K562 (cell line): ENCODE data around the gene XPC. TPM values are rescaled to one million over a fixed set of nuclear protein-coding genes. Genes with fewer than 3 reads are reported as not detected.

Source experiments
- BCOR ChIP-seq: fragments of 450-650 bp; IDR thresholded peaks from 2 replicates; pipeline ENCODE4 v1.6.1; 2016
- CBX3 ChIP-seq, 2 experiments: IDR thresholded peaks; 1 replicate in 1 of 2; 2 replicates in 1 of 2; pipeline ENCODE4 v1.6.1; 2012; ENCODE audit warnings: inconsistent platforms in 2 of 2, low read length in 2 of 2, borderline replicate concordance in 1 of 2, control low read depth in 1 of 2
- CEBPB ChIP-seq: fragments of 450-650 bp; IDR thresholded peaks from 2 replicates; pipeline ENCODE4 v1.6.1; 2016; ENCODE audit warnings: missing genetic modification characterization, missing compliant biosample characterization
- CHD4 ChIP-seq: fragments of 200-600 bp; sonication (generic); IDR thresholded peaks from 3 replicates; pipeline ENCODE4 v1.6.1; 2012; ENCODE audit warnings: low read depth, mild to moderate bottlenecking, mixed read lengths, low read length, inconsistent platforms; ENCODE audit not compliant: insufficient read depth, insufficient replicate concordance, poor library complexity, severe bottlenecking
- FOXA3 ChIP-seq, 2 experiments: fragments of 450-650 bp in 1 of 2; sonication (generic) in 1 of 2; formaldehyde crosslinking; IDR thresholded peaks in 1 of 2; conservative IDR thresholded peaks in 1 of 2; 2 replicates each; pipeline versions ENCODE4 v1.4.0 to v1.8.0; 2020 to 2022; ENCODE audit warnings: mild to moderate bottlenecking in 2 of 2, missing genetic modification reagents in 1 of 2
- GATAD2B ChIP-seq: fragments of 450-650 bp; IDR thresholded peaks from 2 replicates; pipeline ENCODE4 v1.6.1; 2017; ENCODE audit warnings: mild to moderate bottlenecking, borderline replicate concordance
- NFE2 ChIP-seq: IDR thresholded peaks from 2 replicates; pipeline ENCODE4 v1.6.1; 2014; ENCODE audit warnings: antibody characterized with exemption, low read depth
- SMARCA5 ChIP-seq: fragments of 450-650 bp; IDR thresholded peaks from 2 replicates; pipeline ENCODE4 v1.6.1; 2016
- SMC3 ChIP-seq: conservative IDR thresholded peaks from 2 replicates; pipeline ENCODE4 v1.6.1; 2011; ENCODE audit warnings: low read depth, low read length, improper control_type of control experiment; ENCODE audit not compliant: insufficient read depth
- SRSF1 ChIP-seq: fragments of 200-400 bp; formaldehyde crosslinking; IDR thresholded peaks from 2 replicates; pipeline ENCODE4 v1.6.1; 2017; ENCODE audit warnings: mild to moderate bottlenecking, low read depth, low read length, moderate library complexity
- ZFP36 ChIP-seq: fragments of 150-350 bp; IDR thresholded peaks from 2 replicates; pipeline ENCODE4 v1.6.1; 2018; ENCODE audit warnings: low read length, low read depth; ENCODE audit not compliant: partially characterized antibody
- ZNF146 ChIP-seq: IDR thresholded peaks from one replicate; pipeline ENCODE4 v1.6.1; 2018; ENCODE audit warnings: missing compliant biosample characterization; ENCODE audit not compliant: unreplicated experiment
- ZNF311 ChIP-seq: fragments of 250-450 bp; sonication (Bioruptor Pico); IDR thresholded peaks from 2 replicates; pipeline ENCODE4 v1.4.0; 2020; ENCODE audit warnings: mild to moderate bottlenecking, moderate library complexity
- polyA plus RNA-seq, 8 experiments: library from polyadenylated mRNA; depleted of rRNA in 4 of 8; stranded (reverse) in 5 of 8; unstranded in 3 of 8; fragments of >200 nt; fragmentation: Nextera tagmentation in 2 of 8; fragmentation: Illumina TruSeq in 1 of 8; extraction: Ambion mirVana in 2 of 8; extraction: Trizol in 1 of 8; gene quantifications; 2 replicates each; pipeline versions ENCODE4 v1.2.1 to v1.2.3, GENCODE V29; 2011 to 2014; ENCODE audit warnings: inconsistent platforms in 1 of 8, missing spikeins in 1 of 8
- total RNA-seq, 7 experiments: library from RNA; depleted of rRNA in 6 of 7; stranded (reverse); fragments of >200 nt in 6 of 7; fragmentation: Illumina TruSeq in 2 of 7; extraction: Trizol in 2 of 7; gene quantifications; 2 replicates each; pipeline versions ENCODE4 v1.2.1 to v1.2.3, GENCODE V29; 2011 to 2021; ENCODE audit warnings: low replicate concordance in 1 of 7
- TF ChIP-seq, protein P1 (sequence below): fragments of 250-450 bp; sonication (Bioruptor Pico); IDR thresholded peaks from 2 replicates; pipeline ENCODE4 v1.8.0; 2022; ENCODE audit warnings: inconsistent platforms

Gene XPC
- total and polyA plus RNA-seq, 9 of the 15 experiments (the other 6 are each of a cell fraction or from before 2014, with no cell fraction given), result 3.8 to 54.7 (median 41.3) TPM

DNA sequence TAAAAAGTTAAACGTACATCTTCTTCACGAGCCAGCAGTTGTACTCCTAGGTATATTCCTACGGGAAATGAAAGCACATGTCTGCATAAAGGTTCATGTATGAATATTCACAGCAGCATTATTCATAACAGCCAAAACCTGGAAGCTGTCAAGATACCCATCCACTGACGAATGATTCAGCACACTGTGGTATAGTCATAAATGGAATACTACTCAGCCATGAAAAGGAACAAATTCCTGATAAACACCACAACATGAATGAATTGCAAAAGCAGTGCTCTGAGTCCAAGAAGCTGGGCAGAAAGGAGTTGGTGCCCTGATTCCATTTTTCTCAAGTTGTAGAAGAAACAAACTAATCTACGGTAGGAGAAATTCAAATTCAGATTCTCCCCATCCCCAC lies 49.7 kb downstream of the XPC start (continued):
- peak; percentile 49 for TF ChIP-seq CHD4
- no peak for TF ChIP-seq GATAD2B
- no peak for TF ChIP-seq SMC3
- no peak for TF ChIP-seq ZFP36
- peak in 1 of 2 experiments; percentile 78; a peak in 1 of 3 replicates for TF ChIP-seq CBX3 (IDR thresholded peaks at IDR 0.05; ENCODE audit: borderline replicate concordance in 1 of 2, low read length in 2 of 2)
- TF ChIP-seq BCOR, result peak; percentile 68
- TF ChIP-seq SRSF1, result no peak
- TF ChIP-seq CEBPB (tag), result no peak
- TF ChIP-seq FOXA3 (CRISPR knock-in tag; conservative IDR thresholded peaks at IDR 0.05 in 1 of 2, IDR thresholded peaks at IDR 0.05 in 1 of 2), result 0 out of 4 replicates have a peak, but pooled peaks of 1 of the 2 experiments have one; percentile 52
- peak; percentile 100 for TF ChIP-seq ZNF146 (CRISPR knock-in tag)
- TF ChIP-seq, protein P1, sequence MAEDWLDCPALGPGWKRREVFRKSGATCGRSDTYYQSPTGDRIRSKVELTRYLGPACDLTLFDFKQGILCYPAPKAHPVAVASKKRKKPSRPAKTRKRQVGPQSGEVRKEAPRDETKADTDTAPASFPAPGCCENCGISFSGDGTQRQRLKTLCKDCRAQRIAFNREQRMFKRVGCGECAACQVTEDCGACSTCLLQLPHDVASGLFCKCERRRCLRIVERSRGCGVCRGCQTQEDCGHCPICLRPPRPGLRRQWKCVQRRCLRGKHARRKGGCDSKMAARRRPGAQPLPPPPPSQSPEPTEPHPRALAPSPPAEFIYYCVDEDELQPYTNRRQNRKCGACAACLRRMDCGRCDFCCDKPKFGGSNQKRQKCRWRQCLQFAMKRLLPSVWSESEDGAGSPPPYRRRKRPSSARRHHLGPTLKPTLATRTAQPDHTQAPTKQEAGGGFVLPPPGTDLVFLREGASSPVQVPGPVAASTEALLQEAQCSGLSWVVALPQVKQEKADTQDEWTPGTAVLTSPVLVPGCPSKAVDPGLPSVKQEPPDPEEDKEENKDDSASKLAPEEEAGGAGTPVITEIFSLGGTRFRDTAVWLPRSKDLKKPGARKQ (CRISPR knock-in tag), result no peak
- 0 out of 2 replicates have a peak, but pooled peaks have one; percentile 13 for TF ChIP-seq SMARCA5
- TF ChIP-seq ZNF311 (CRISPR knock-in tag), result no peak
- peak; percentile 52; the same call in 1 of the 2 replicates for TF ChIP-seq NFE2
